K562 (cell line): ENCODE results near the gene LBH. TPM values are rescaled to one million over a fixed set of nuclear protein-coding genes. Genes with fewer than 3 reads are reported as not detected.
A peak's percentile ranks its signal among the peaks of the same experiment; 100 is the strongest.

Experiments
- ATAC-seq: fragments of 200-7000 bp; cut with Tn5 transposase; 3 replicates; pipeline ENCODE4 v1.9.1; 2020; ENCODE audit warnings: moderate library complexity
- BruUV-seq: library from RNA; stranded (reverse); fragments of 400-500 nt; replicated peaks from 2 replicates; lab custom pipeline; 2021; lab: Mats Ljungman, UMichigan
- CTCF ChIA-PET: fragments of 300-600 bp; formaldehyde crosslinking; extraction: SDS; loops from one replicate; lab custom pipeline; 2021; ENCODE audit warnings: low intra/inter-chr PET ratio; lab: Yijun Ruan, JAX
- POLR2A ChIA-PET: fragments of 300-600, 350-650 bp; sonication (Branson Sonifier 250); formaldehyde crosslinking; extraction: SDS; loops from one replicate; lab custom pipeline; 2021; ENCODE audit warnings: antibody characterized with exemption, inconsistent platforms; lab: Yijun Ruan, JAX
- DNase-seq, 4 experiments: peaks; one replicate each; pipeline versions ENCODE4 v3.0.0 to v3.0.0-alpha.2; 2011 to 2018; ENCODE audit warnings: low spot score in 3 of 4, mixed read lengths in 3 of 4; ENCODE audit errors: extremely low read depth in 1 of 4
- FAIRE-seq: peaks from 2 replicates; lab custom pipeline; 2011; peaks lifted over from hg19 to GRCh38; lab: Jason Lieb, UNC
- H2AFZ ChIP-seq: 2 replicates; pipeline ENCODE4 v1.6.0; 2011; ENCODE audit warnings: low read depth, low read length, control low read depth, inconsistent platforms
- H3K27ac ChIP-seq: fragments of 200-600 bp; 3 replicates; pipeline ENCODE4 v1.8.0; 2011; ENCODE audit warnings: low read depth, mild to moderate bottlenecking, control low read depth, inconsistent platforms, low read length, moderate library complexity, mixed read lengths; ENCODE audit errors: extremely low read depth
- H3K27me3 ChIP-seq, 2 experiments: fragments of 300-600 bp in 1 of 2; 2 replicates in 1 of 2; 3 replicates in 1 of 2; pipeline versions ENCODE4 v1.6.0 to v1.8.0; 2011; ENCODE audit warnings: inconsistent platforms in 2 of 2, low read length in 2 of 2, mild to moderate bottlenecking in 1 of 2, mixed read lengths in 1 of 2, moderate library complexity in 1 of 2; ENCODE audit not compliant: control insufficient read depth in 2 of 2, insufficient read depth in 2 of 2
- H3K36me3 ChIP-seq: fragments of 300-600 bp; 3 replicates; pipeline ENCODE4 v1.8.0; 2011; ENCODE audit warnings: mild to moderate bottlenecking, low read length, inconsistent platforms; ENCODE audit not compliant: control insufficient read depth, insufficient read depth
- H3K4me1 ChIP-seq, 2 experiments: fragments of 200-600 bp in 1 of 2; replicated peaks in 1 of 2; 2 replicates in 1 of 2; 3 replicates in 1 of 2; pipeline versions ENCODE4 v1.5.1 to v1.8.0; 2011; ENCODE audit warnings: inconsistent platforms in 2 of 2, low read length in 2 of 2, mild to moderate bottlenecking in 1 of 2, mixed read lengths in 1 of 2, moderate library complexity in 1 of 2; ENCODE audit not compliant: control insufficient read depth in 2 of 2, insufficient read depth in 2 of 2
- H3K4me2 ChIP-seq: 2 replicates; pipeline ENCODE4 v1.6.1; 2011; ENCODE audit warnings: low read length, control low read depth, inconsistent platforms, mixed read lengths; ENCODE audit not compliant: insufficient read depth
- H3K4me3 ChIP-seq: fragments of 200-600 bp; sonication (generic), shearing (Covaris generic); 2 replicates; pipeline ENCODE4 v1.5.1; 2016; ENCODE audit warnings: control low read depth, inconsistent platforms
- H3K79me2 ChIP-seq: fragments of 200-600 bp; 3 replicates; pipeline ENCODE4 v1.8.0; 2011; ENCODE audit warnings: low read length, inconsistent platforms; ENCODE audit not compliant: control insufficient read depth, insufficient read depth
- H3K9ac ChIP-seq, 2 experiments: 2 replicates each; pipeline versions ENCODE4 v1.6.0 to v1.6.1; 2011; ENCODE audit warnings: low read depth in 2 of 2, low read length in 2 of 2, control low read depth in 1 of 2, inconsistent platforms in 1 of 2, mild to moderate bottlenecking in 1 of 2, mixed read lengths in 1 of 2; ENCODE audit not compliant: insufficient read depth in 1 of 2
- H3K9me1 ChIP-seq: one replicate; pipeline ENCODE4 v1.6.0; 2011; ENCODE audit warnings: inconsistent platforms, mild to moderate bottlenecking, low read length, moderate library complexity; ENCODE audit not compliant: control insufficient read depth, insufficient read depth
- H3K9me3 ChIP-seq: replicated peaks from 2 replicates; pipeline ENCODE4 v1.5.1; 2011; ENCODE audit warnings: low read depth, low read length, inconsistent platforms; ENCODE audit not compliant: control insufficient read depth, insufficient read depth
- H4K20me1 ChIP-seq: replicated peaks from 2 replicates; pipeline ENCODE4 v1.6.1; 2011; ENCODE audit warnings: low read length, inconsistent platforms, mixed read lengths; ENCODE audit not compliant: control insufficient read depth, insufficient read depth
- CREBBP ChIP-seq: IDR thresholded peaks from one replicate; pipeline ENCODE4 v1.6.1; 2012; ENCODE audit warnings: low read depth, mild to moderate bottlenecking, control low read depth, inconsistent platforms, low read length
- EP300 ChIP-seq: IDR thresholded peaks from 2 replicates; pipeline ENCODE4 v1.6.1; 2012; ENCODE audit warnings: low read length, improper control_type of control experiment
- EWSR1 ChIP-seq: fragments of 450-650 bp; IDR thresholded peaks from 2 replicates; pipeline ENCODE4 v1.6.1; 2018; ENCODE audit warnings: borderline replicate concordance, mild to moderate bottlenecking, low read depth, moderate library complexity; ENCODE audit not compliant: partially characterized antibody
- HMBOX1 ChIP-seq: sonication (generic); IDR thresholded peaks from 2 replicates; pipeline ENCODE4 v1.6.1; 2016
- JUND ChIP-seq, 2 experiments: IDR thresholded peaks; 2 replicates in 1 of 2; 3 replicates in 1 of 2; pipeline ENCODE4 v1.6.1; 2011; ENCODE audit warnings: borderline replicate concordance in 2 of 2, low read depth in 2 of 2, low read length in 2 of 2, improper control_type of control experiment in 1 of 2, missing biosample characterization in 1 of 2, missing genetic modification characterization in 1 of 2, missing genetic modification reagents in 1 of 2
- MTF1 ChIP-seq: fragments of 250-450 bp; sonication (Bioruptor Pico); IDR thresholded peaks from 2 replicates; pipeline ENCODE4 v1.9.0; 2021; ENCODE audit warnings: moderate library complexity, mild to moderate bottlenecking, inconsistent platforms, borderline replicate concordance
- NCOR1 ChIP-seq: fragments of 450-650 bp; IDR thresholded peaks from 2 replicates; pipeline ENCODE4 v1.6.1; 2016; ENCODE audit warnings: mild to moderate bottlenecking, moderate library complexity
- NFATC3 ChIP-seq: fragments of 450-650 bp; IDR thresholded peaks from 2 replicates; pipeline ENCODE4 v1.6.1; 2017; ENCODE audit warnings: mild to moderate bottlenecking
- POLR2A ChIP-seq: fragments of 450-650 bp; conservative IDR thresholded peaks from 2 replicates; pipeline ENCODE4 v1.6.1; 2016
- POLR2H ChIP-seq: IDR thresholded peaks from 2 replicates; pipeline ENCODE4 v1.6.1; 2016; ENCODE audit warnings: missing genetic modification characterization, low read depth, mild to moderate bottlenecking, control low read depth, missing compliant biosample characterization, moderate library complexity
- PRDM10 ChIP-seq: fragments of 450-650 bp; IDR thresholded peaks from 2 replicates; pipeline ENCODE4 v1.6.1; 2018; ENCODE audit not compliant: partially characterized antibody
- SIX5 ChIP-seq, 2 experiments: IDR thresholded peaks; 2 replicates each; pipeline ENCODE4 v1.6.1; 2011; ENCODE audit warnings: low read length in 2 of 2, borderline replicate concordance in 1 of 2, low read depth in 1 of 2, mild to moderate bottlenecking in 1 of 2, moderate library complexity in 1 of 2; ENCODE audit not compliant: insufficient read depth in 1 of 2
- SP1 ChIP-seq: sonication (generic); formaldehyde crosslinking; IDR thresholded peaks from 2 replicates; pipeline ENCODE4 v1.8.1; 2022; ENCODE audit warnings: mild to moderate bottlenecking, missing genetic modification reagents
- THRB ChIP-seq: fragments of 450-650 bp; formaldehyde crosslinking; conservative IDR thresholded peaks from 2 replicates; pipeline ENCODE4 v1.4.0; 2022; ENCODE audit warnings: mild to moderate bottlenecking, missing genetic modification characterization
- TOE1 ChIP-seq, 2 experiments: fragments of 450-650 bp in 1 of 2; sonication (generic) in 1 of 2; formaldehyde crosslinking in 1 of 2; IDR thresholded peaks; 2 replicates each; pipeline versions ENCODE4 v1.7.1 to v1.8.0; 2016 to 2022; ENCODE audit warnings: borderline replicate concordance in 2 of 2, mild to moderate bottlenecking in 2 of 2, antibody characterized with exemption in 1 of 2, inconsistent platforms in 1 of 2, low read depth in 1 of 2, missing genetic modification reagents in 1 of 2, moderate library complexity in 1 of 2
- WGBS: fragments of 100-300 bp; shearing (Covaris generic); methylation state at CpG from one replicate; pipeline ENCODE4 v1.1.6; 2016; ENCODE audit warnings: low coverage, mixed read lengths; ENCODE audit not compliant: insufficient coverage; ENCODE audit errors: missing lambda C conversion rate; 5-methylcytosine and 5-hydroxymethylcytosine counted together
- in situ Hi-C: fragments of 300-500 bp; cut with MboI; formaldehyde crosslinking; loops from 4 replicates; pipeline ENCODE4 v1.15.0; 2018; ENCODE audit warnings: inconsistent platforms, mixed read lengths
- intact Hi-C: fragments of 100-400 bp; cut with micrococcal nuclease; formaldehyde crosslinking; loops from 2 replicates; pipeline ENCODE4 v1.14.2; 2022
- polyA plus RNA-seq, 8 experiments: library from polyadenylated mRNA; depleted of rRNA in 4 of 8; stranded (reverse) in 5 of 8; unstranded in 3 of 8; fragments of >200 nt; fragmentation: Nextera tagmentation in 2 of 8; fragmentation: Illumina TruSeq in 1 of 8; extraction: Ambion mirVana in 2 of 8; extraction: Trizol in 1 of 8; gene quantifications; 2 replicates each; pipeline versions ENCODE4 v1.2.1 to v1.2.3, GENCODE V29; 2011 to 2014; ENCODE audit warnings: inconsistent platforms in 1 of 8, missing spikeins in 1 of 8
- total RNA-seq, 7 experiments: library from RNA; depleted of rRNA in 6 of 7; stranded (reverse); fragments of >200 nt in 6 of 7; fragmentation: Illumina TruSeq in 2 of 7; extraction: Trizol in 2 of 7; gene quantifications; 2 replicates each; pipeline versions ENCODE4 v1.2.1 to v1.2.3, GENCODE V29; 2011 to 2021; ENCODE audit warnings: low replicate concordance in 1 of 7

The LBH gene
- total and polyA plus RNA-seq, 9 of the 15 experiments (the other 6 are each of a cell fraction or from before 2014, with no cell fraction given) = 3.1 to 13.4 (median 7.4) TPM

GRCh38 chr2:30268296-30268871, 37.0 kb downstream of the LBH start:
- H3K4me1 ChIP-seq = peaks cover 22 to 27% of the 10 kb centered on the region in 2 experiments; a peak in 4 of 5 replicates
- intact Hi-C loops = no loop called here
- in situ Hi-C loops = no loop called here
- no peak for DNase-seq
- ChIA-PET CTCF (interaction anchor here (0.6 kb wide), 1 partner anchor 249 kb away, joined by 3 read pairs; no protein-coding TSS in a partner anchor), POLR2A (interaction anchor here (0.9 to 2.2 kb wide), 5 partner anchors 9 to 34 kb away, joined by 3 to 7 read pairs (median 4); no protein-coding TSS in a partner anchor)
- H3K9me3 ChIP-seq = no peaks in the 10 kb centered on the region
- H3K27ac ChIP-seq = no peak overlapping the region; the same call in 2 of the 3 replicates
- H3K4me2 ChIP-seq = no peak overlapping the region
- no peaks in the 10 kb centered on the region for H3K27me3 ChIP-seq
- FAIRE-seq = no peak
- no TSS peak for BruUV-seq
- no peaks in the 10 kb centered on the region for H3K79me2 ChIP-seq
- no peak overlapping the region for H3K4me3 ChIP-seq
- no peaks in the 10 kb centered on the region for H3K9me1 ChIP-seq
- no peaks in the 10 kb centered on the region for H4K20me1 ChIP-seq
- peak overlapping the region; percentile 3; the same call in 1 of the 2 replicates for H2AFZ ChIP-seq
- peak overlapping the region in 1 of 2 experiments; percentile 10; a peak in 1 of 4 replicates for H3K9ac ChIP-seq
- no peak for ATAC-seq
- H3K36me3 ChIP-seq = no peaks in the 10 kb centered on the region
- WGBS = 55% methylated on average over 4 of the region's 5 CpGs
- TF ChIP-seq JUND (IDR thresholded peaks at IDR 0.05; ENCODE audit: borderline replicate concordance, low read depth, low read length) = no peak
- no peak for TF ChIP-seq JUND (tag; IDR thresholded peaks at IDR 0.05; ENCODE audit: borderline replicate concordance, low read depth, low read length)
- TF ChIP-seq MTF1 (CRISPR knock-in tag) = no peak
- TF ChIP-seq SIX5 (IDR thresholded peaks at IDR 0.05; ENCODE audit: borderline replicate concordance in 1 of 2, insufficient read depth in 1 of 2, low read depth in 1 of 2, low read length in 2 of 2) = no peak
- no peak for TF ChIP-seq SP1 (CRISPR knock-in tag)
- no peak for TF ChIP-seq POLR2A
- no peak for TF ChIP-seq EP300
- TF ChIP-seq HMBOX1 = peak; percentile 32; the same call in 1 of the 2 replicates
- no peak for TF ChIP-seq NCOR1
- TF ChIP-seq PRDM10 = peak; percentile 13
- TF ChIP-seq NFATC3 = no peak
- no peak for TF ChIP-seq POLR2H (tag)
- TF ChIP-seq EWSR1 = no peak
- TF ChIP-seq TOE1 (IDR thresholded peaks at IDR 0.05; ENCODE audit: borderline replicate concordance) = no peak
- no peak for TF ChIP-seq TOE1 (CRISPR knock-in tag; IDR thresholded peaks at IDR 0.05; ENCODE audit: borderline replicate concordance, low read depth)
- TF ChIP-seq CREBBP = no peak
- TF ChIP-seq THRB (CRISPR knock-in tag) = no peak
